Neuronal stem cell (in vitro differentiated cells): Measurements from ENCODE around the gene ADAMTSL1.

ENCODE experiments used
- DNase-seq: peaks from one replicate; pipeline ENCODE4 v3.0.0-alpha.2; 2013; ENCODE audit warnings: low spot score
- H2AFZ ChIP-seq: one replicate; pipeline ENCODE4 v1.6.1; 2013; ENCODE audit warnings: mild to moderate bottlenecking, low read length, inconsistent platforms
- H2AK5ac ChIP-seq: 2 replicates; pipeline ENCODE4 v1.6.1; 2013; ENCODE audit warnings: low read depth, mild to moderate bottlenecking, inconsistent platforms, low read length, moderate library complexity, mixed read lengths
- H2BK120ac ChIP-seq: 2 replicates; pipeline ENCODE4 v1.6.1; 2013; ENCODE audit warnings: low read depth, mild to moderate bottlenecking, inconsistent platforms, low read length, moderate library complexity, mixed read lengths
- H2BK12ac ChIP-seq: one replicate; pipeline ENCODE4 v1.6.1; 2013; ENCODE audit warnings: low read length, inconsistent platforms
- H2BK15ac ChIP-seq: 2 replicates; pipeline ENCODE4 v1.6.1; 2013; ENCODE audit warnings: mild to moderate bottlenecking, low read length, inconsistent platforms, mixed read lengths
- H2BK5ac ChIP-seq: one replicate; pipeline ENCODE4 v1.6.1; 2013; ENCODE audit warnings: inconsistent platforms, mild to moderate bottlenecking, low read length, moderate library complexity
- H3K14ac ChIP-seq: one replicate; pipeline ENCODE4 v1.6.1; 2013; ENCODE audit warnings: low read length, inconsistent platforms
- H3K18ac ChIP-seq: 2 replicates; pipeline ENCODE4 v1.6.1; 2013; ENCODE audit warnings: low read length, inconsistent platforms
- H3K23ac ChIP-seq: 2 replicates; pipeline ENCODE4 v1.6.1; 2013; ENCODE audit warnings: low read depth, mild to moderate bottlenecking, mixed read lengths, low read length, inconsistent platforms; ENCODE audit not compliant: poor library complexity
- H3K27ac ChIP-seq: replicated peaks from 3 replicates; pipeline ENCODE4 v1.5.1; 2013; ENCODE audit warnings: low read length, inconsistent platforms
- H3K27me3 ChIP-seq, 3 experiments: 2 replicates each; pipeline ENCODE4 v1.6.1; 2013; ENCODE audit warnings: low read length in 3 of 3, mild to moderate bottlenecking in 2 of 3, inconsistent platforms in 1 of 3, low read depth in 1 of 3, mixed read lengths in 1 of 3, moderate library complexity in 1 of 3; ENCODE audit not compliant: control insufficient read depth in 3 of 3, insufficient read depth in 3 of 3
- H3K36me3 ChIP-seq, 2 donors: replicated peaks in 1 of 2; 2 replicates each; pipeline ENCODE4 v1.6.1; 2013; ENCODE audit warnings: low read length in 2 of 2; ENCODE audit not compliant: control insufficient read depth in 2 of 2, insufficient read depth in 2 of 2
- H3K4ac ChIP-seq: 2 replicates; pipeline ENCODE4 v1.6.1; 2013; ENCODE audit warnings: inconsistent platforms, mild to moderate bottlenecking, low read length, moderate library complexity
- H3K4me1 ChIP-seq, 2 donors: 1 replicate in 1 of 2; 2 replicates in 1 of 2; pipeline ENCODE4 v1.6.1; 2013; ENCODE audit warnings: low read length in 2 of 2, low read depth in 1 of 2; ENCODE audit not compliant: control insufficient read depth in 2 of 2, insufficient read depth in 1 of 2
- H3K4me2 ChIP-seq: one replicate; pipeline ENCODE4 v1.6.1; 2013; ENCODE audit warnings: mild to moderate bottlenecking, low read length, inconsistent platforms; ENCODE audit not compliant: insufficient read depth, poor library complexity, severe bottlenecking
- H3K4me3 ChIP-seq, 2 donors: 2 replicates each; pipeline ENCODE4 v1.5.1; 2013; ENCODE audit warnings: low read length in 2 of 2, mild to moderate bottlenecking in 2 of 2, inconsistent platforms in 1 of 2, moderate library complexity in 1 of 2
- H3K79me1 ChIP-seq: one replicate; pipeline ENCODE4 v1.6.1; 2013; ENCODE audit warnings: low read depth, mild to moderate bottlenecking, inconsistent platforms, low read length, moderate library complexity
- H3K9ac ChIP-seq: one replicate; pipeline ENCODE4 v1.6.1; 2013; ENCODE audit warnings: mild to moderate bottlenecking, low read depth, low read length, inconsistent platforms; ENCODE audit not compliant: poor library complexity
- H3K9me3 ChIP-seq, 2 donors: replicated peaks in 1 of 2; 2 replicates each; pipeline versions ENCODE3 to v1.6.1; 2013; ENCODE audit warnings: low read length in 2 of 2, mild to moderate bottlenecking in 2 of 2, inconsistent platforms in 1 of 2, low read depth in 1 of 2, mixed read lengths in 1 of 2, moderate library complexity in 1 of 2; ENCODE audit not compliant: control insufficient read depth in 2 of 2, insufficient read depth in 1 of 2
- H4K8ac ChIP-seq: one replicate; pipeline ENCODE4 v1.6.1; 2013; ENCODE audit warnings: low read depth, mild to moderate bottlenecking, inconsistent platforms, low read length, moderate library complexity
- H4K91ac ChIP-seq: one replicate; pipeline ENCODE4 v1.6.1; 2013; ENCODE audit warnings: low read length, low read depth, mild to moderate bottlenecking, inconsistent platforms; ENCODE audit not compliant: poor library complexity
- WGBS, 2 donors: extraction: QIAGEN DNeasy Blood & Tissue Kit; methylation state at CpG; one replicate each; pipeline ENCODE4 v1.1.7; 2013; ENCODE audit warnings: missing lambda C conversion rate in 2 of 2, mixed read lengths in 1 of 2; ENCODE audit not compliant: insufficient read length in 2 of 2, insufficient replicate concordance in 1 of 2; ENCODE audit errors: extremely low coverage in 2 of 2; 5-methylcytosine and 5-hydroxymethylcytosine counted together

Gene ADAMTSL1

DNA sequence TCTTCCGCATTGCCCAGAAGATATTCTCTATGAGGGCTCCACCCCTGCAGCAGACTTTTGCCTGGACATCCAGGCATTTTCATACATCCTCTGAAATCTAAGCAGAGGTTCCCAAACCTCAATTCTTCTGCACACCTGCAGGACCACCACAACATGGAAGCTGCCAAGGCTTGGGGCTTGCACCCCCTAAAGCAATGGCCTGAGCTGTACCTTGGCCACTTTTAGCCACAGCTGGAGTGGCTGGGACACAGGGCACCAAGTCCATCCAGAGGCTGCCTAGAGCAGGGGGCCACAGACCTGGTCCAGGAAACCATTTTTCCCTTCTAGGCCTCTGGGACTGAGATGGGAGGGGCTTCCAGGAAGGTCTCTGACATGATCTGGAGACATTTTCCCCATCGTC is 60.7 kb downstream of the ADAMTSL1 start:
- no peaks in the 10 kb centered on the region for H3K4me1 ChIP-seq
- peaks cover 9 to 14% of the 10 kb centered on the region in 2 donors for H3K9me3 ChIP-seq
- H3K9ac ChIP-seq: no peak overlapping the region
- H3K79me1 ChIP-seq: peaks cover 1% of the 10 kb centered on the region
- H2BK5ac ChIP-seq: no peak overlapping the region
- H3K27ac ChIP-seq: no peak overlapping the region
- H2BK120ac ChIP-seq: no peak overlapping the region
- no peak overlapping the region for H2AK5ac ChIP-seq
- no peak overlapping the region for H3K4me2 ChIP-seq
- H4K91ac ChIP-seq: no peak overlapping the region
- no peak for DNase-seq
- H2BK12ac ChIP-seq: no peak overlapping the region
- no CpG with 5 or more reads among the region's 2 CpGs for WGBS, 2 donors
- no peak overlapping the region for H2BK15ac ChIP-seq
- no peak overlapping the region for H3K23ac ChIP-seq
- H4K8ac ChIP-seq: no peak overlapping the region
- no peak overlapping the region for H2AFZ ChIP-seq
- H3K4me3 ChIP-seq: no peak overlapping the region
- no peak overlapping the region for H3K14ac ChIP-seq
- H3K4ac ChIP-seq: no peak overlapping the region
- no peaks in the 10 kb centered on the region for H3K27me3 ChIP-seq
- H3K18ac ChIP-seq: no peak overlapping the region
- no peaks in the 10 kb centered on the region for H3K36me3 ChIP-seq

DNA sequence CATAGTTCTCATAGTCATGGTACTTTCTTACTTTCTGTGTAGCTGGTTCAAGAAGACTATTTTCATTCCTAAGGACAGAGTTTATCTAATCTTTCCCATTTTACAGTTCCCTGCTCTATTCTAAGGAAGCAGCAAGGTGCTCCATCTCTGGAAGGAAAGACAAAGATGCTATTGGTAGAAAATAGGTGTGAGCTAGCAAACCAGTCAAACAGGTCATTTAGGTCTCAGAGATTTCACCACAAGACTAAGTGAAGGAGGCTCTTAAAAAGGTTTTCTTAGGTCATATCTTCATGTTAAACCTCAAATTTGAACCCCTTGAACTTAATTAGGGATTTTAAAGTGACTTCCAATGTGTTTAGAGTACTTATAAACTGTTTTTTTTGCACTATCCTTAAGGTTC is 62.6 kb downstream of the ADAMTSL1 start:
- no peak overlapping the region for H3K4me3 ChIP-seq

DNA sequence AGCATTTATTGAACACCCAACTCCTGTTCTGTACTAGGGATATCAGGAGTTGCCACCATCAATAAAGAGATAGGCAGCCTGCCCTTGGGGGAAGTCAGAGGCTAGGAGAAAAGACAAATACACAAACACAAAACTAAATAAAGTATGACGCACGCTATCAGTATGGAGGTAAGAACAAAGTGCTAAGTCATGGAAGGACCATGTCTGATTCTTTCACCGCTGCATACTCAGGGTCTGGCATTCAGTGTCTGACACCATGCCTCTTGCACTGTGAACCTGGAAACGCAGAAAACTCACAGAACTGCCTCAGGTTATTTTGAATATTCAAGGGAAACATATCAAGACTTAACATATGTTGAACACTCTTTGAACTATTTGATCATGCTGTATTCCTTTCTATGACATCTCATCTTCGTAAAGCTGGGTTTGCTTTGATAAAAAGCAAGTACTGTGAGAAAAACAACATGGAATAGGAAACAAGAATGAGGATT is 65.3 kb downstream of the ADAMTSL1 start:
- Histone ChIP-seq H3K27ac (no peak overlapping the region), H2AK5ac (no peak overlapping the region), H2BK12ac (no peak overlapping the region), H2BK120ac (no peak overlapping the region), H4K91ac (no peak overlapping the region), H3K4me3 (no peak overlapping the region), H2BK5ac (no peak overlapping the region), H2BK15ac (no peak overlapping the region), H3K9me3 (peaks cover 5 to 6% of the 10 kb centered on the region in 2 donors), H3K9ac (no peak overlapping the region), H3K4me2 (no peak overlapping the region), H3K18ac (no peak overlapping the region), H4K8ac (no peak overlapping the region), H3K4ac (no peak overlapping the region), H2AFZ (no peak overlapping the region), H3K23ac (no peak overlapping the region), H3K27me3 (no peaks in the 10 kb centered on the region), H3K79me1 (peaks cover 1% of the 10 kb centered on the region), H3K14ac (no peak overlapping the region), H3K4me1 (no peaks in the 10 kb centered on the region), H3K36me3 (no peaks in the 10 kb centered on the region)
- WGBS, 2 donors: no CpG with 5 or more reads among the region's 5 CpGs
- DNase-seq: no peak

More for the DNA sequence above, 62.6 kb downstream of the ADAMTSL1 start:
- no peaks in the 10 kb centered on the region for H3K36me3 ChIP-seq
- H3K4me2 ChIP-seq: no peak overlapping the region
- H4K8ac ChIP-seq: no peak overlapping the region
- no peak overlapping the region for H2AFZ ChIP-seq
- no peak overlapping the region for H3K23ac ChIP-seq
- H3K9me3 ChIP-seq: peaks cover 9 to 14% of the 10 kb centered on the region in 2 donors
- no peak overlapping the region for H3K4ac ChIP-seq
- no peak overlapping the region for H2BK15ac ChIP-seq
- no peak overlapping the region for H3K9ac ChIP-seq
- no peak overlapping the region for H2BK120ac ChIP-seq
- no peaks in the 10 kb centered on the region for H3K4me1 ChIP-seq
- no peak overlapping the region for H3K27ac ChIP-seq
- no peak overlapping the region for H3K18ac ChIP-seq
- no peak for DNase-seq
- H3K79me1 ChIP-seq: peaks cover 1% of the 10 kb centered on the region
- H2BK12ac ChIP-seq: no peak overlapping the region
- H4K91ac ChIP-seq: no peak overlapping the region
- no peak overlapping the region for H3K14ac ChIP-seq
- no peaks in the 10 kb centered on the region for H3K27me3 ChIP-seq
- no peak overlapping the region for H2AK5ac ChIP-seq
- no peak overlapping the region for H2BK5ac ChIP-seq

DNA sequence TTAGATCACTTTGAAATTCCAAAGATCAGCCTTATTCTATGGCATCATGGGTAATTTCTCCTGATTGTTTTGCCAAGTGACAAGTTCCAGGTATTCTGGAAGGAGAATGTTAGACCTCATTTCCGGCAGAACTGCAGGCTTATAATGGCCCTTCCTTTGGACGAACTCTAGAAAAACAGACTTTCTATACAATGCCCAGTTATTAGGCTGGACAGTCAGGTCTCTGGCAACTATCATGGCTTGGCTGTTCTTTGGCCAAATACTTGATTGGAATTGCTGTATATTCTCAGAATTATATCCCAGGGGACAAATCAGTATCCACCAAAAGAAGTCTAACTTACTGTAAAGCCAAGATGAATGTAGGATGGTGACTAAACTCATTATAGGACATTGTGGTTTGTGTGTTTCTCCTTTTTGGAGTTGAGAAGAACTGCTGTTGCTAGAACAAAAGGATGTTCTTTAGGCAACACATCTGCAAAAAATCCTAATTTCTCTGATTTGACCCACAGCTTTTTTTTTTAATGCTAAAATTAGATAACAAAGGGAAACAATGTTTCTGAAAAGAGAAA is 69.0 kb downstream of the ADAMTSL1 start:
- no peak overlapping the region for H2AFZ ChIP-seq
- no peak overlapping the region for H2BK15ac ChIP-seq
- H3K18ac ChIP-seq: no peak overlapping the region
- peaks cover 1% of the 10 kb centered on the region for H3K79me1 ChIP-seq
- no peak overlapping the region for H3K4me3 ChIP-seq
- no peak overlapping the region for H3K14ac ChIP-seq
- no CpG with 5 or more reads among the region's 2 CpGs for WGBS, 2 donors
- no peaks in the 10 kb centered on the region for H3K4me1 ChIP-seq
- DNase-seq: no peak
- no peak overlapping the region for H4K91ac ChIP-seq
- H2AK5ac ChIP-seq: no peak overlapping the region
- H2BK120ac ChIP-seq: no peak overlapping the region
- H3K36me3 ChIP-seq: no peaks in the 10 kb centered on the region
- no peak overlapping the region for H3K9ac ChIP-seq
- H3K4me2 ChIP-seq: no peak overlapping the region
- no peak overlapping the region for H4K8ac ChIP-seq
- no peak overlapping the region for H3K4ac ChIP-seq
- H2BK12ac ChIP-seq: no peak overlapping the region
- peaks cover 0 to 2% of the 10 kb centered on the region in 2 donors for H3K9me3 ChIP-seq
- no peak overlapping the region for H2BK5ac ChIP-seq
- H3K27me3 ChIP-seq: no peaks in the 10 kb centered on the region
- no peak overlapping the region for H3K27ac ChIP-seq
- no peak overlapping the region for H3K23ac ChIP-seq
